ENCODE data around the gene RIMKLA.

The RIMKLA gene

DNA sequence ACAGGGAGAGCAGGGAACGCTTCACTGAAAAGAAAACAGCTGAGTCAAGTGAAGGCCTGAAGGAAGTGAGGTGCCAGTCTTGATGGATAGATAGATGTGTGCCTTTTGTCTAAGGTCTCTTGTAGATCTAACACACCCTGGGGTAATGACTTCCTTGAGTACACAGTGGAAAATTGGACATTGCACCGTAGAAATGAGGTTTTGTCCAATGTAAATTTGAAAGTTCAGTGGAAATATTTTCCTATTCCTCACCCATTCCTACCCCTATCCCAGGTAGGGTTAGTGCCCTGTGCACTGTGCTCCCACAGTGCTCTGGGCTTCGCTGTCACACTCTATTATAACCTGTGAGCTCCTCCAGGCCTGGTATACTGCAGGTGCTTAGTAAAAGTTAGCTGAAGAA lies 50.9 kb downstream of the RIMKLA start:
- DNase-seq, result no peak

- DNase-seq, result no peak
Observed at GRCh38 chr1:42432714-42433113, 52.1 kb downstream of the RIMKLA start.

DNA sequence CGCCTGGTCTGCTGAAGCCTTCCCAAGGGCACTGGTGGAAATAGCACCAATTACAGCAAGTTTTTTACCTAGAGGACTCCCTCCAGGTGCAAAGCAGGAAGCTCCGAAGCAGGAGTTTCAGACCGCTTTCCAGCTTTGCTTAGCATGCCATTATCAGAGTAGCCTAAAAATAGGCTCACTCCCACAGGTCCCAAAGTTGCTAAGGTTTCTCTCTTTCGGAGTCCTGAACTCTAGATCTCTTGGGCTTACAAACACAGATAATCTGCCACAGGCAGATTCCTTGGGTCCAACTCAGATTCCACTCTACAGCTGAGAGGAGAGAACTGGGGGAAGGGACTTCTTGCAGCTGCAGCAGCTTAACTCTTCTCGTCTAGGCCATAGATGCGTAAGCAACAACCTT lies 52.8 kb downstream of the RIMKLA start:
- DNase-seq, result no peak

GRCh38 chr1:42434340-42434739 lies 53.7 kb downstream of the RIMKLA start:
- no peak for DNase-seq

DNA sequence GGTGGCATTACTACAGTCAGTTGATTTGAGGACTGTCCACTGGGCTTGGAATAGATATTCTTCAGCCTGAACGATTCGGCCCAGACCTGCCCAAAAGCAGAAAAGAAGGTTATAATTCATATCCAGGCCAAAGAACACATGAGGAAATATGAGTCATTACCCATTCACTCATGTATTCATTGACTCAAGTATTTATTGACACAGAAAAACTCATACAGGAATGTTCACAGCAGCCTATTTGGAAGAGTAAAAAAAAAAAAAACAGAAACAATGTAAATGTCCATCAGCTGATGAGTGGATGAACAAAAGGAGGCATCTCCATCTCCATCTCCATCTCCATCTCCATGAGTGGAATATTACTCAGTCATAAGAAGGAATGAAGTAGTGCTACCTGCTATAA lies 59.3 kb downstream of the RIMKLA start:
- no peak for DNase-seq

GRCh38 chr1:42442662-42443061 lies 62.1 kb downstream of the RIMKLA start:
- DNase-seq, result no peak

GRCh38 chr1:42449256-42449655 lies 68.7 kb downstream of the RIMKLA start:
- DNase-seq, result no peak

DNA sequence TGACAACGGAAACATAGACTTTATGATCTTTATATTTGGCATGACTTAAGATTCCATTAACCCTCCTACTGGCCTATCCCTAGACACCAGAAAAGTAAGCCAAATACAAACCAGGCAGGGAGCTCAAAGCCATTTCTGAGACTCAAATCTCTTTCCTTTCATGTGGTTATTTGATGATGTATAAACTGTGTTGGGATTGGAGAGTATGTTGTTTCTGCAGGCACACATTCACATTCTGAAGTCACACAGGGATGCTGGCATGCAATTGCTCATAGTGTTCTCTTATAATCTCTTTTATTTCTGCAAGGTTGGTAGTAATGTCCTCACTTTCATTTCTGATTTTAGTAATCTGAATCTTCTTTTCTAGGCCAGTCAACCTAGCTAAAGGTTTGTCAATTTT lies 69.5 kb downstream of the RIMKLA start:
- DNase-seq, result no peak

DNA sequence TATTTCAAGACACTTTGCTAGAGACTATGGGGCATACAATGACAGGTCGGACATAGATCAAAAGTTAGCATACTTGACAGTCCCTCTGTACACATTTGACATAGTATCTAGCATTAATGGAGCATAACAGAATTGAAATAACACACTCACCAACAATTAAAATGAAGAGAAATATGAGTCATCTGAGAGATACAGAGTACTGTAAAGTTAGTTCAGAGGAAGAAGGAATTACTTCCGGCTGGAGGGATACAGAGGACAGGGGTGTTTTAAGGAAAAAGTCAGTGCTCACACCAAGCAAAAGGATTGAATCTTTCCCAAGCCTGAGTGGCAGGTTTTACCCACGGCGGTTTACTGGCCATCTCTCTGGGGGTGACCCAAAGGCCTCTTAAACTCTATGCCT lies 72.8 kb downstream of the RIMKLA start:
- DNase-seq, result no peak

GRCh38 chr1:42454403-42454802 lies 73.8 kb downstream of the RIMKLA start:
- DNase-seq, result no peak

- peak; percentile 94 for DNase-seq
Observed at GRCh38 chr1:42456010-42456753, 75.6 kb downstream of the RIMKLA start, which contains the start of the genes PPCS and ZMYND12. TSS of gene PPCS (plus strand) at chr1:42456543. CDS start at chr1:42456566, 23 bp downstream. TSS of gene ZMYND12 (minus strand) at chr1:42456022. CDS start at chr1:42455997, 25 bp downstream.

DNA sequence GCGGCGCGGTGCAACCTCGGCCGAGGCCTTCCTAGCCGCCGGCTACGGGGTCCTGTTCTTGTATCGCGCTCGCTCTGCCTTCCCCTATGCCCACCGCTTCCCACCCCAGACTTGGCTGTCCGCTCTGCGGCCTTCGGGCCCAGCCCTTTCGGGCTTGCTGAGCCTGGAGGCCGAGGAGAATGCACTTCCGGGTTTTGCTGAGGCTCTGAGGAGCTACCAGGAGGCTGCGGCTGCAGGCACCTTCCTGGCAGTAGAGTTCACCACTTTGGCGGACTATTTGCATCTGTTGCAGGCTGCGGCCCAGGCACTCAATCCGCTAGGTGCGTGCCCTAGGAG lies 76.1 kb downstream of the RIMKLA start:
- DNase-seq, result peak; percentile 51

GRCh38 chr1:42461196-42461595 lies 80.6 kb downstream of the RIMKLA start:
- DNase-seq, result no peak

DNA sequence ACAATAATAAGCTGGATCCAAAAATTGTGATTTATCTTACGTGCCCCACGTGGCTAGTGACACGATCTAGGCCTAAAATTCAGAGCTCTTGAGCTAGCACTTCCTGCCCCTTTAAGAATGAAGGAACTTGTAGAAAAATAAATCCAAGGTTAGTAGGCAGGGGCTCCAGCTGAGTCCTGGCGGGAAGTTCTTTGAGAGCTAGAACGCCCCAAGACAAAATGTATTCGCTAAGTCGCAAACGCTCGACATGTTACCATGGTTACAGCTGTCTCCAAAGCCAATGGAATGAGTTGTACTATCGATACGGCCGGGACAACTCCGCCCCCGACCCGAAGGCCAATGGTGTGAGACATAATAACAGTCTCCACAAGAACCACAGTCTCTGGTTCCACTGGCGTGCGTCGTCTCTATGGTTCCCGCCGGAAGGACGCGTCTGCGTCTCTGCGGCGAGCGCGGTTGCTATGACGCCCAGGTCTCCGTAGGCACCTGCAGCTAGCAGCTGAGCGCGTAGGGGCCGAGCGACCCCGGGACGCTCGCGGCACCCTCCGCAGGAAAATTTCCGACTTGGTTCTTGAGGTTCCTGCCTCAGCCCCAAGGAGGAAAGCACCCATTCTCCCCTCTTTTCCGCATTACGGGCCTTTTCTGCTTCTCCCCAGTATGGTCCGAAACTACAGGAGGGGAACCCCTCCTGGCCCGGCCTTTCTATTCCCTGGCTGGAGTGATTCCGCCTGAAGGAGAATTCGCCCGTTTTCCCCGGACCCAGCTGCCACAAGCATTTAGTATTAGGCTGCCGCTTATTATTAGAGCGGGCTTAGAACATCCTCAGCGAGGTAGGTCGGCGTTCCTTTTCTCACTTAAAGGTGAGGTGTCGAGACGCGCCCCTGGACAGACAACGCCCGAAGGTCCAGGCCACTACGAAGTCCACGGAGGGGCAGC lies 82.5 kb downstream of the RIMKLA start, which contains the start of gene CCDC30:
TSS of gene CCDC30 (plus strand) at position 459 of the 936 bp plus-strand sequence. CDS start 17,266 bp downstream, outside the sequence.
- peak; percentile 93 for DNase-seq

- no peak for DNase-seq
Observed at GRCh38 chr1:42463921-42464320, 83.3 kb downstream of the RIMKLA start.

DNA sequence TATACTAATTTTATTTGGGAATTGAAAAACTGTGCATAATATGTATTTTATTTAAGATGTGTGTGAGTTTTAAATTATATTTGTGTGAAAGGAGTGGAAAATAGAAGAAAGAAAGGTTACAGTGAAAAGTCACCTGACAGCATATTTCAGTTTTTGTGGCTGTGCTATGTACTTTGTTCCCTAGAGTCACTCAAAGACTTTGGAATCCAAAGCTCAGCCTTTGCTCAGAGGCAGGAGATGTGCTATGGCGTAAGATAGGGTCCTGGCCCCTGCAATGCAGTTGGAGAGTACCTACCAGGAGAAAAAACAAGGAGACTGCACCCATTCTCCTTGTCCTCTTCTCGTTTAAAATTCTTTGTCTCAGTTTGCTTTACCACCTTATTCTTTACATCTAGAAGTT lies 85.4 kb downstream of the RIMKLA start:
- DNase-seq, result no peak

- DNase-seq, result no peak
Observed at GRCh38 chr1:42469727-42470126, 89.1 kb downstream of the RIMKLA start.

Measured in stimulated activated CD4-positive, alpha-beta T cell treated with anti-CD3 and anti-CD28 coated beads, Interleukin-4, amount 100 ng/mL, for 1 hour (primary cell).